ENCODE measurements around the gene C16orf92. TPM values are rescaled to one million over a fixed set of nuclear protein-coding genes. Genes with fewer than 3 reads are reported as not detected.

C16orf92 gene
- total RNA-seq, 4 donors from 2014 or later, result not detected

DNA sequence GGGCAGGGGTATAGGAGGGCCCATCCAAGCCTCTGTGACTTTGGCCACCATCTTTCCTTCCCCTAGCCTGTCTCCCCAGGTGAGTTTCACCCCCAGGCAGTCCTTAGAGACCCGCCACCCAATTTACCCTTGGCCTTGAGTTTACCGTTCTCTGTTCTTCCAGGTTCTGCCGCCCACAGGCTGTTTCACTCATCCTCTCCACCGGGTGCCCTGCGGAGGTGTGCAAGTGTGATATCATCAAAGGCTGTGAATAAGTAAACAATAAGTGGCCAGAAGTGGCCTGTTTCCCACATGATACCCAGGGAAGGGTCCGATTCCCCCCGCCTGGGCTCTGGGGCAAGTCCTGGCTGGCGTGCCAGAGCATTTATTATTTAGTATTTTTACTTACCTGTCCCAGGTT, 23.2 kb downstream of the C16orf92 start:
- WGBS, 2 donors, result 78 to 83% methylated on average over 8 of the region's 8 CpGs
- TF ChIP-seq EP300 (IDR thresholded peaks at IDR 0.05), result no peak
- TF ChIP-seq, protein P1, sequence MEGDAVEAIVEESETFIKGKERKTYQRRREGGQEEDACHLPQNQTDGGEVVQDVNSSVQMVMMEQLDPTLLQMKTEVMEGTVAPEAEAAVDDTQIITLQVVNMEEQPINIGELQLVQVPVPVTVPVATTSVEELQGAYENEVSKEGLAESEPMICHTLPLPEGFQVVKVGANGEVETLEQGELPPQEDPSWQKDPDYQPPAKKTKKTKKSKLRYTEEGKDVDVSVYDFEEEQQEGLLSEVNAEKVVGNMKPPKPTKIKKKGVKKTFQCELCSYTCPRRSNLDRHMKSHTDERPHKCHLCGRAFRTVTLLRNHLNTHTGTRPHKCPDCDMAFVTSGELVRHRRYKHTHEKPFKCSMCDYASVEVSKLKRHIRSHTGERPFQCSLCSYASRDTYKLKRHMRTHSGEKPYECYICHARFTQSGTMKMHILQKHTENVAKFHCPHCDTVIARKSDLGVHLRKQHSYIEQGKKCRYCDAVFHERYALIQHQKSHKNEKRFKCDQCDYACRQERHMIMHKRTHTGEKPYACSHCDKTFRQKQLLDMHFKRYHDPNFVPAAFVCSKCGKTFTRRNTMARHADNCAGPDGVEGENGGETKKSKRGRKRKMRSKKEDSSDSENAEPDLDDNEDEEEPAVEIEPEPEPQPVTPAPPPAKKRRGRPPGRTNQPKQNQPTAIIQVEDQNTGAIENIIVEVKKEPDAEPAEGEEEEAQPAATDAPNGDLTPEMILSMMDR (IDR thresholded peaks at IDR 0.05), result no peak
- no peak for TF ChIP-seq POLR2A (IDR thresholded peaks at IDR 0.05)

DNA sequence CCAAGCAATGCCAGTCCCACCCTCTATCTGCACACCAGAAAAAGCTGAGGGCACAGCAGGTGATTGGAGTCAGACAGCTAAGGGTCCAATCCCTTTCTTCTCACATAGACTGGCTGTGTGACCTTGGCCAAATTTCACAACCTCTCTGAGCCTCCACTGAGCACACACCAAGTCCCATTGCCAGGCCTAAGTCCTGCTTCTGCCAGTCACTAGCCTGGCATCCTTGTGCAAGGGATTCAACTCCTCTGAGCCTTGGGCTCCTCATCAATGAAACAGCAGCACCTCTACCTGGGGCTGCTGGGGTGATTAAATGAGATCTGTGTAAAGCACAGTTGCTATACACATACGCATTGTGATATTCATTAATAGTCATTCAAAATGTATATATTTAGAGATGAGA, 23.6 kb downstream of the C16orf92 start:
- TF ChIP-seq EP300 (IDR thresholded peaks at IDR 0.05) (no peak), POLR2A (IDR thresholded peaks at IDR 0.05) (no peak)
- TF ChIP-seq, protein P1 (IDR thresholded peaks at IDR 0.05), result no peak
- Histone ChIP-seq H3K4me3 (no peak overlapping the region), H3K9me3 (no peaks in the 10 kb centered on the region), H3K27ac (no peak overlapping the region), H3K4me1 (no peaks in the 10 kb centered on the region), H3K27me3 (peaks cover 0 to 9% of the 10 kb centered on the region in 2 donors), H3K36me3 (no peaks in the 10 kb centered on the region)
- WGBS, 2 donors, result 80 to 89% methylated on average over 1 of the region's 1 CpG
- no peak for DNase-seq (ENCODE audit: low spot score in 2 of 2)

More for the DNA sequence above, 23.2 kb downstream of the C16orf92 start:
- Histone ChIP-seq H3K4me3 (no peak overlapping the region), H3K27ac (no peak overlapping the region), H3K4me1 (no peaks in the 10 kb centered on the region), H3K27me3 (peaks cover 0 to 9% of the 10 kb centered on the region in 2 donors), H3K9me3 (no peaks in the 10 kb centered on the region), H3K36me3 (no peaks in the 10 kb centered on the region)
- no peak for DNase-seq (ENCODE audit: low spot score in 2 of 2)

DNA sequence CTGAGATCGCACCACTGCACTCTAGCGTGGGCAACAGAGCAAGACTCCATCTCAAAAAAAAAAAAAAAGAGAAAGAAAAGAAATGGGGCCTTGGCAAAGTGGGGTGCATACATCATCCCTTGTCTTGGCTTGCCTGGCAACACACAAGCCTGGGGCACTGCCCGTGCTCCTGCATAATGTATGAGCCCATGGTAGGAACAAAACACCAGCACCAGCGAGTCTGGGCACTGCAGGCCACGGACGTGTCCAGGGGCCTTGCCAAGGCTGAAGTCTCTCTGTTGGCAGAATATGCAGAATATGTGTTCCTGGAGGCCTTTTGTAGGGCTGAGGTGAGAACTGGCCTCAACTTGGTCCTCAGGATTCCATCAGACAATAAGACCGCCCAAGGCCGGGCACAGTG, 26.9 kb downstream of the C16orf92 start:
- no peak for DNase-seq (ENCODE audit: low spot score in 2 of 2)
- Histone ChIP-seq H3K27ac (no peak overlapping the region), H3K4me3 (no peak overlapping the region), H3K9me3 (no peaks in the 10 kb centered on the region), H3K27me3 (no peaks in the 10 kb centered on the region), H3K36me3 (no peaks in the 10 kb centered on the region), H3K4me1 (peaks cover 0 to 24% (median 13%) of the 10 kb centered on the region in 4 donors)
- WGBS, 2 donors, result 90 to 91% methylated on average over 8 of the region's 8 CpGs
- TF ChIP-seq, protein P1 (IDR thresholded peaks at IDR 0.05), result no peak

DNA sequence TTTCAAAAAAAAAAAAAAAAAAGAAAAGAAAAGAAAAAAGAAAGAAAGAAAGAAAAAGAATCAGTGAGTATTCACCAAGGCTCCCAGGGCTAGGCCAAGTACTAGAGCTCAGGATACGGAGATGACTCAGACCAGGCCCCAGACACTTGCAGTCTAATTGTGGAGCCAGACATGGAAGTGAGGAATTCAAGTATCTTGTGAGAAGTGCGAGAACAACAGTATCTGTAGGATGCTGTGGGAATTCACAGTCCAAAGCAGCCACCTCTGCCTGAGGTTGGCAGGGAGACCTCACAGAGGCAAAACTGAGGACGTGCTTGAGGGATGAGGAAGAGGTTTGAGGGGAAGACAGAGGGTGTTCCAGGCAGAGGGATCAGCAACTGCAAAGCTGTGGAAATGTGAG, 28.5 kb downstream of the C16orf92 start:
- TF ChIP-seq EP300 (IDR thresholded peaks at IDR 0.05) (no peak), POLR2A (IDR thresholded peaks at IDR 0.05) (no peak)
- TF ChIP-seq, protein P1 (IDR thresholded peaks at IDR 0.05), result no peak
- Histone ChIP-seq H3K27ac (no peak overlapping the region), H3K27me3 (no peaks in the 10 kb centered on the region), H3K36me3 (no peaks in the 10 kb centered on the region), H3K4me3 (no peak overlapping the region), H3K9me3 (no peaks in the 10 kb centered on the region), H3K4me1 (peaks cover 0 to 26% (median 13%) of the 10 kb centered on the region in 4 donors)
- 81 to 89% methylated on average over 3 of the region's 3 CpGs for whole genome bisulfite sequencing, 2 donors
- DNase-seq (ENCODE audit: low spot score in 2 of 2), result no peak

DNA sequence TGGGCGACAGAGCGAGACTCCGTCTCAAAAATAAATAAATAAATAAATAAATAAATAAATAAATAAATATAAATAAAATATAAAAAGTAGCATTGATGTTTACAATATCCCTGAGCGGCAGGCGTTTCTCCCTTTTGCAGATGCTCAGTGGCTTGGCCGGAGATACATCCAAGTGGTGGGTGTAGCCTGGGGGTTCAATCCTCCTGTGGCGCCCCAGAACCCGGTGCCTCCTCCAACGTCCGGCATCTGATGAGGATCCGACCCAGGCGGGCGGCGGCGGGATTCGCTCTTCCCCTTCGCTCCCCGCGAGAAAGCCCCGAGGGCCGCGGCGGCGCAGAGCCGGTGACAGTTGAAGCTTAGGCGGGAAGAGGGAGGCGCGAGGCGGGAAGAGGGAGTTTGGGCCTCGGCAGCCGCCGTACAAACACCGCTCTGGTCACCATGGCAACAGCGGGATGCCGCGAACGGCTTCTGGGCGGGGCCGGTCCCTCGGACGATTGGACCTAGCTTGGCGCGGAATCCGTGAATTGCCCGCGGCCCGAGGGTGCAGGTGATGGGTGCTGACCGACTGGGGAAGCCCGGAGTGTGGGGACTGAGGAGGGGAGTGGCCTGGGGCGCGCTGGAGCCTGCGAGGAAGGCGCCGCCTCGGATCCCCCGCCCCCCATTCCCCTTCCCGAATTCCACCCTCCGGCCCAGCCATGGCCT, 29.8 kb downstream of the C16orf92 start:
- peak; percentile 88 to 91 for DNase-seq (ENCODE audit: low spot score in 2 of 2)
- TF ChIP-seq, protein P1 (IDR thresholded peaks at IDR 0.05), result peak in 1 of 5 experiments; percentile 38
- TF ChIP-seq EP300 (IDR thresholded peaks at IDR 0.05) (peak; percentile 71 to 89), POLR2A (IDR thresholded peaks at IDR 0.05) (no peak)
- Histone ChIP-seq H3K27ac (peak overlapping the region in 1 of 4 donors; percentile 62), H3K9me3 (no peaks in the 10 kb centered on the region), H3K4me1 (peaks cover 0 to 26% (median 13%) of the 10 kb centered on the region in 4 donors), H3K4me3 (peak overlapping the region; percentile 45 to 71 (median 58)), H3K36me3 (no peaks in the 10 kb centered on the region), H3K27me3 (no peaks in the 10 kb centered on the region)
- 4 to 6% methylated on average over 43 to 57 of the region's 58 CpGs for WGBS, 2 donors
